ENCODE results near the gene NFATC3. TPM values are rescaled to one million over a fixed set of nuclear protein-coding genes. Genes with fewer than 3 reads are reported as not detected.

NFATC3 gene
- total RNA-seq, 1 experiment from 2014 or later = 53.9 TPM

DNA sequence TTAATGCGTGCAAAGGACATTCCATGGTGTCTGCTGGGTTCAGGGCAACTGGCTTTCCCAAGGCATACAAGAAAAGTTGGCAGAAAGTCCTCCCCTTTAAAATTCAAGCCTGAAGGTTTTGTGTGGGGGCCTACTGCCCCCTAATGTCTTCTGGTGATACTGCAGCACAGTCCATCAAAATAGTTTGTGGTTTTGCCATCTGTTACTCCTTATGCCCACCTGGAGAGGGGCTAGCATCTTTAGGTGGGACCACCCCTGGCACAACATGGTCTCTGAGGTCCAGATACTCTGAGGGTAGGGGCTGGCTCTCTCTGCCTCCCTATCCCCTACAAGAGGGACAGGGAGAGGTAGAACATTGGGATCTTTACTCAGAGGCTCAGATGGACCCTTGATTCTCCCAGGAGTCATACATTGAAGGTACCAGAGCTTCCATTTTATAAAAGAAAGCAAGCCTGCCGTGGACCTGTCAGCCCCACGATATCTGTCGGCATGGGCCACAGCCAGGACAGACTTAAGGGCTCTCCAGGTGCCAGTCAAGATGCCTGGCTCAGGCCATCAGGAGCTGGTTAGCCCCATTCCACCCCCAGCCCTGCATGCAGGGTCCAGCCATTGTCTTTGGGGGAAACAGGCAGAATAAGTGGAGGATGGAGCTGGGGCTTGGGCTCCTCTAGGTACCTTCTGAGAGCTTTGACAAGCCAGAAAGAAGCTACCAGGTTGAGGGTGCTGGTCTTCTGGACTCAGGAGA is 144.4 kb downstream of the NFATC3 start:
- no peak overlapping the region for H3K4me3 ChIP-seq
- H3K9me3 ChIP-seq (replicated peaks) = no peaks in the 10 kb centered on the region
- no peak overlapping the region for H3K27ac ChIP-seq
- no peaks in the 10 kb centered on the region; the same call in 1 of the 2 replicates for H3K36me3 ChIP-seq
- H3K4me1 ChIP-seq = peaks cover 34% of the 10 kb centered on the region
- DNase-seq = peak; percentile 47 to 78
- no peaks in the 10 kb centered on the region for H3K27me3 ChIP-seq

DNA sequence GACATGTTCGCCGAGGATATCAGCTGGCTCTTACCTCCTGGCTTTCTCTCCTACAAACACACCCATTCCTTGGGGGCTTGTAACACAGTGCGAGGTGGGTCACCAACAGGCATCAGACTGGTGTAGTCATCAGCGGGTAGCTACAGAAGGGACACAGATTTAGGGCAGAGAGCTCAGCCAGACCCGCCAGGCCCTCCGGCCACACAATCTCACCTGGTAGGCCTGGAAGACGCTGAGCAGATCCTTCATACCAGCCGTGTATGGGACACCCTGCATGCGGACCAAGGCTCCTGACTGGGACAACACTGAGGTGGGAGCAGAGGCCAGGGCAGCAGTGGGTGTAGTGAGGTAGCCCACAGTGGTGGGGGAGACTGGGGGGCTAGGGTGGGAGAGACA is 145.0 kb downstream of the NFATC3 start:
- Histone ChIP-seq H3K36me3 (no peaks in the 10 kb centered on the region; the same call in 1 of the 2 replicates), H3K9me3 (replicated peaks) (no peaks in the 10 kb centered on the region), H3K27me3 (no peaks in the 10 kb centered on the region), H3K4me1 (peaks cover 34% of the 10 kb centered on the region), H3K27ac (no peak overlapping the region), H3K4me3 (no peak overlapping the region)
- DNase-seq = no peak

DNA sequence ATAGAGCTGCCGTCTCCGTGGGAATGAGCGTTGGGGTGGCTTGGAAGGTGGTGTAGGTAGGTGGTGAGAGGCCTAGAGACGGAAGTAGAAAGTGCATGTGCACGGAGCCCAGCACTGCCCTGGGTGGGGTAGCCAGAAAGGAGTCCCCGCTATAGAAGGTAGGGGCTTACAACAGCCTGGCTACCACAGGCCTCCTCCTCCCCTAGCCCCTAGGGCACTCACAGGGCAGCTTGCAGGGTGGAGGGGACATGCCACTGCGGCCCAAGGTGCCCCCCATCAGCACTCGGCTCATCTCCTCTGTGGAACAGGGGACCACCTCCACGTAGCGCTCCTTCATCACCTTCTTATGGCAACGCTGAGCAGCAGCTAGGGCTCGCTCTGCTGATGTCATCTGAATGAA is 145.8 kb downstream of the NFATC3 start:
- no peak for DNase-seq
- Histone ChIP-seq H3K27me3 (no peaks in the 10 kb centered on the region), H3K36me3 (no peaks in the 10 kb centered on the region; the same call in 1 of the 2 replicates), H3K9me3 (replicated peaks) (no peaks in the 10 kb centered on the region), H3K4me1 (peaks cover 34% of the 10 kb centered on the region), H3K4me3 (no peak overlapping the region), H3K27ac (no peak overlapping the region)

DNA sequence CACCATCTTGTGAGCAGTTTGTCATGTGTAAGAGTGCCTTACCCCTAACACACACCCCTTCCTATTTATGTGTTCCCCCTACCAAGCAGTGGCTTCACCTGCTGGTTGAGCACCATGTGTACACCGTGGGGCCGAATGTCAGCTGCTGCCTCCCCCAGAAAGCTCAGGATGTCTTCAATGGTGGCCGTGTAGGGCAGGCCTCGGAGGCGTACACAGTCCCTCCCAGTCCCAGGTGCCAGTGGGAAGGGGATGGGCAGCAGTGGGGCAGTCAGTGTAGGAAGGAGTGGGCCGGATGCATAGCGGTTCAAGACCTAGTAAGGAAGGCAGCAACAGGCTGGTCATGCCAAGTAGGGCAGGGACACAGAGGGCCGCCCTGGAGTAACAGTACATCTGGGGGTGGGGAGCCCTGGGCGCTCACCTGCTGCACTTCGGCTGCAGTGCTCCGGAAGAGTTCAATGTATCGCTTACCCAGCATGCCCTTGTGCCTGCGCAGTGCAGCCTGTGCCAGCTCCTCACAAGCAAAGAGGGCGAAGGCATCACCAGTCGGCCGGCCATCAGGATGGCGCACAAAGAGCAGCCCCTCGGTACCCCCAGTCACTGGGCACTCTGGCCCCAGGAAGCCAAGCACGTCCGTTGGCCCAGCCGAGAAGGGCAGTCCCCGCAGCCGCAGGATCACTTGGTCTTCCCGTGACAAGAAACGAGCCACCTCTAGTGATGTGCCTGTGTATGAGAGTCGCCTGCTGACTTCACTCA is 146.4 kb downstream of the NFATC3 start:
- Histone ChIP-seq H3K36me3 (no peaks in the 10 kb centered on the region; the same call in 1 of the 2 replicates), H3K4me1 (peaks cover 28% of the 10 kb centered on the region), H3K4me3 (no peak overlapping the region), H3K27ac (no peak overlapping the region), H3K27me3 (no peaks in the 10 kb centered on the region), H3K9me3 (replicated peaks) (no peaks in the 10 kb centered on the region)
- DNase-seq = no peak

DNA sequence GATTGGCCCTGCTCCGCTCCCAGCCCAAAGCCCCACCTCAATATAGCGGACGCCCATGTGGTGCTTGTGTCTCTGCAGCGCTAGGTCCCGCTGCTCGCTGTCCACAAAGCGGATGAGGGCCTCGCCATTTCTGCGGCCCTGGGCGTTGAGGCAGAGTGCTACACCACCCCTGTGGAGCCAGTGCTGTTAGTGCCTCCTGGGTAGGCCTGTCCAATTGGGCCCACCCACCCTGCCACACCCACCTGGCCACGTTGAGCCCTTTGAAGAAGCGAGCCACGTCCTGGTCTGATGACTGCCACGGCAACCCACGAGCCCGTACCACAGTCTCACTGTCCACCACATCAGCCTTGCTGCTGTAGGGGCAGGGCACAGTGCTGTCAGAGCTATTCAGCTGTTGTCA is 147.2 kb downstream of the NFATC3 start:
- no peaks in the 10 kb centered on the region for H3K27me3 ChIP-seq
- no peak overlapping the region for H3K27ac ChIP-seq
- peaks cover 23% of the 10 kb centered on the region for H3K4me1 ChIP-seq
- no peak for DNase-seq
- no peak overlapping the region for H3K4me3 ChIP-seq
- H3K36me3 ChIP-seq = no peaks in the 10 kb centered on the region; the same call in 1 of the 2 replicates
- no peaks in the 10 kb centered on the region for H3K9me3 ChIP-seq (replicated peaks)

DNA sequence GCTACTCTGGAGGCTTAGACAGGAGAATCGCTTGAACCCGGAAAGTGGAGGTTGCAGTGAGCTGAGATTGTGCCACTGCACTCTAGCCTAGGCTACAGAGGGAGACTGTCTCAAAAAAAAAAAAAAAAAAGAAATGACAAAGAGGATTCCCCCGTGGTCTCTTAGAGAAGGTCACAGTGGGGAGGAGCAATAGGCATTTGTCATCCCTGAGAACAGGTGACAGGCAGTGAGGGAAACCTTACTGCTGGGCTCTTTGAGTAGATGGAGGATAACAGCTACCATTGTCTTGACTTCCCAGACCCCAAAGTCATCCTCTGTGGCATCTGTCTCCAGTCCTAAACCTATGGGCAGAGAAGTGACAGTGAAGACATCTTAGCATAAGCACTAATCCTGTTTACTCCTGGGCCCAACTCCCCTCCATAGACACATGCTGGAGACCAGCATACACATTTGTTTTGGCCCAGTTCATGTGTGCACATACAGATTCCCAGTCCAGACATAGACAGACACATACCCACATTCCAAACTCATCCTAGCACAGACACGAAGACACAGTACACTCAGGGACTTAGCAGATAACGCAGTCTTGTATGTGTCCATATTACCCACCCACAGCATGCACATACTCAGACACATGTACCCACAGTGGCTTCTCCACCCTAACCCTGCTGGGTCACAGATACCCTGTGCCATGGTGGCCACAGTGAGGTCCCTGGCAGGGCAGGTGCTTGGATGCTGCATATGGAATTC is 148.1 kb downstream of the NFATC3 start:
- H3K36me3 ChIP-seq = no peaks in the 10 kb centered on the region; the same call in 1 of the 2 replicates
- no peaks in the 10 kb centered on the region for H3K9me3 ChIP-seq (replicated peaks)
- DNase-seq = no peak

DNA sequence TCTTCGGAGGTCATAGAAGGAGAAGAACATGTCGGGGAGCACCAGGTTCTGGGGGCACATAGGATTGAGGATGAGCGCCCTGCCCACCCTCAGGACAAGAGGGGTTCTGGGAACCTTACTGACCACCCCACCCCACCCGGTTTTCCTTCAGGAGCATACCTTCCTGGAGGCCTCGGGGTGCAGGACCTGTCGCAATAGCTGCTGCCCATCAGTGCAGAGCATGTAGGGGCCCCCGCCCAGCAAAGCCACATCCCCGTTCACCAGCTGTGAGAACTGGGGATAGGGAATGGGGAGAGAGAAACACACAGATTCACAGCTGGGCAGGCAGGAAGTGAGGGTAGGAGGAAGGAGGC is 148.6 kb downstream of the NFATC3 start:
- H3K27ac ChIP-seq = no peak overlapping the region
- H3K36me3 ChIP-seq = no peaks in the 10 kb centered on the region; the same call in 1 of the 2 replicates
- H3K9me3 ChIP-seq (replicated peaks) = no peaks in the 10 kb centered on the region
- no peaks in the 10 kb centered on the region for H3K27me3 ChIP-seq
- DNase-seq = no peak
- no peak overlapping the region for H3K4me3 ChIP-seq
- H3K4me1 ChIP-seq = peaks cover 8% of the 10 kb centered on the region

More for the DNA sequence above, 148.1 kb downstream of the NFATC3 start:
- Histone ChIP-seq H3K27ac (no peak overlapping the region), H3K27me3 (no peaks in the 10 kb centered on the region), H3K4me1 (peaks cover 14% of the 10 kb centered on the region), H3K4me3 (no peak overlapping the region)

DNA sequence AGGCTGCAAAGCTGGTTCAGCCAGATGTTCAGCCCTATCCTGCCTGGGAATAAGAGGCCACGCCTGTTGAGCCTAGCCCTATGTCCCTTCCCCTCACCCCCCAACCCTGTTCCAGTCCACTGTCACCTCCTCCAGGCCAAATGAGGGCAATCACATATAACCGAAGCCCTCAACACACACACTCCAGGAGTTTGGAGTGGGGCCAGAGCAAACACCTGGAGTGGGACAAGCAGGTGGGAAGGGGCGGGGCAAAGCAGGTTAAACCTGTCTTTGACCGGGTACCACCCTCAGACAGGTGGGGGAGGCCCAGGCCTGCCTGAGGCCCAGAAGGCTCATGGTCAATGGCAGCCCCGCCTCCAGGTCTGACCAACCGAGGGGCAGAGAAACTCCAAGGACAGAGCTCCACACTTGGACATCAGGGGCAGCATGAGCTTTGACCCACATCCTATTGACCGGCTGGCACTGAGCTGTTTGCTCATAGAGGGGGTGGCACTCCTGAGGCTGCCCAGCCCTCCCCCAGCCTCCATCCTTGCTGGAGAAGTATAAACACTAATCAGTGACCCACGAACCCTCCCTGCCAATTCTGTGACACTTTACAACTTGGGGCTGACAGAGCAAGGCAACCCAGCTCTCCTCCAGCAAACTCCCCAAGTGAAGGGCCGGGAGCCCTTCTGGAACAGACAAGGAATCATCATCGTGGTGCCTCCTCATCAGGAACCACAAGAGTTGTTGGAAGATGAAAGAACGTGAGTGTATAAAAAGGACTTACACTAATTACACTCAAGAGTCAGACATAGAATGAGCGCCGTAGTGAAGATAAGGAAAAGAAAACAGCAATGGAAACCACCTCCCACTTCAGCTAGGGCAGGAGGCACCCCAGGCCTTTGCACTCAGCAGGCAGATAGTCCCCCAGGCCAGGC is 149.3 kb downstream of the NFATC3 start:
- Histone ChIP-seq H3K4me1 (peaks cover 2% of the 10 kb centered on the region), H3K4me3 (no peak overlapping the region)

DNA sequence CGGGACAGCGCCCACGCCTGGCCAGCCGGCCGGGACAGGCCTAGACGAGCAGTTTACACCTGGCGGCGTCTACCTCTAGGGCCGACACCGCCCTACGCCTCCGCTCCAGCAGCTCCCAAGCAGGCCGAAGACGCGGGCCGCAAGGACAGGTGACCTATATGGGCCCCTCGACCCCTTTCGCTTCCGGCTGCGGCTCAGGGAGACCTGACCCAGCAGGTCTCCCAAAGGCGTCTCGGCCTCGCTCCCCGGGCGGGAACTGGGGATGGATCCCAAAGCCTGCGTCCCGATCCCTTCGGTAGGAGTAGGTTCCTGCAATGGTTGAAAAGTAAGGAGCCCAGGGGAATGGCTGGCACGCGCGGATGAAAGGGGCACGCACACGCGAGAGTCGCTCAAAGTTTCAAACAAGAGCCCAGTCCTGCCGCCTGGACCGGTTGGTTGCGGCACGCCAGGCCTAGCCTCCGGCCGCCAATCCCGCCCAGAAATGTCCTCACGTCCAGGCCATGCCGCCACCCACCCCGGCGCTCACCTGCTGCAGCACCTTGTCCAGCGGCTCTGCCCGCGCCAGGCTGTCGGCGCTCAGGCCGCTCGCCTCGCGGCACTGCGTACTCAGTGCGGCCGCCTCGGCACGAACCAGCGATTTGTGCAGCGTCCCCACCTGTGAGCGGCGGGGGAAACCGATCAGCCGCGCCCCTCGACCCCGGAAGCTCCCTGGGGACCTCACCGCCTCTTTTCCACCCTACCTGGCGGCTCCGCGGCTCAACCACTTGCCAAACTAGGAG is 150.1 kb downstream of the NFATC3 start:
- H3K36me3 ChIP-seq = no peaks in the 10 kb centered on the region; the same call in 1 of the 2 replicates
- H3K4me3 ChIP-seq = no peak overlapping the region
- H3K27me3 ChIP-seq = no peaks in the 10 kb centered on the region
- H3K27ac ChIP-seq = no peak overlapping the region
- no peak for DNase-seq
- no peaks in the 10 kb centered on the region for H3K9me3 ChIP-seq (replicated peaks)
- no peaks in the 10 kb centered on the region for H3K4me1 ChIP-seq

More for the DNA sequence above, 149.3 kb downstream of the NFATC3 start:
- no peak overlapping the region for H3K27ac ChIP-seq
- H3K27me3 ChIP-seq = no peaks in the 10 kb centered on the region
- H3K9me3 ChIP-seq (replicated peaks) = no peaks in the 10 kb centered on the region
- H3K36me3 ChIP-seq = no peaks in the 10 kb centered on the region; the same call in 1 of the 2 replicates
- DNase-seq = no peak

DNA sequence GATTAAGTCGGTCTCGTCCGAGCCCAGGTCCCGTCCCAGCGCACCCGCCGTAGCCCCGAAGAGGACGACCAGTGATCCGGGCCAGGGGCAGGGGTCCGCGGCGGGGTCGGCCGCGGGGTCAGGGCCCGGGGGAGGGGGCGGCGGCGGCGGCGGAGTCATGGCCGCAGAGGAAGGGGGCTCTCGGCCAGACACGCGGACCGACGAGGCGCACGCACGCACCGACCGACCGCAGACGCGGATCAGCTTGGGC is 150.6 kb downstream of the NFATC3 start, which contains the start of gene ESRP2:
Gene ESRP2, minus strand, starts transcription at position 241 of the 250 bp plus-strand sequence. Its CDS starts 82 bp downstream, at position 159.
- no peaks in the 10 kb centered on the region; the same call in 1 of the 2 replicates for H3K36me3 ChIP-seq
- no peaks in the 10 kb centered on the region for H3K9me3 ChIP-seq (replicated peaks)
- H3K27me3 ChIP-seq = no peaks in the 10 kb centered on the region
- H3K27ac ChIP-seq = peak within 1 kb of the TSS; percentile 82
- DNase-seq = no peak
- no peaks in the 10 kb centered on the region for H3K4me1 ChIP-seq
- H3K4me3 ChIP-seq = peak within 1 kb of the TSS; percentile 63

DNA sequence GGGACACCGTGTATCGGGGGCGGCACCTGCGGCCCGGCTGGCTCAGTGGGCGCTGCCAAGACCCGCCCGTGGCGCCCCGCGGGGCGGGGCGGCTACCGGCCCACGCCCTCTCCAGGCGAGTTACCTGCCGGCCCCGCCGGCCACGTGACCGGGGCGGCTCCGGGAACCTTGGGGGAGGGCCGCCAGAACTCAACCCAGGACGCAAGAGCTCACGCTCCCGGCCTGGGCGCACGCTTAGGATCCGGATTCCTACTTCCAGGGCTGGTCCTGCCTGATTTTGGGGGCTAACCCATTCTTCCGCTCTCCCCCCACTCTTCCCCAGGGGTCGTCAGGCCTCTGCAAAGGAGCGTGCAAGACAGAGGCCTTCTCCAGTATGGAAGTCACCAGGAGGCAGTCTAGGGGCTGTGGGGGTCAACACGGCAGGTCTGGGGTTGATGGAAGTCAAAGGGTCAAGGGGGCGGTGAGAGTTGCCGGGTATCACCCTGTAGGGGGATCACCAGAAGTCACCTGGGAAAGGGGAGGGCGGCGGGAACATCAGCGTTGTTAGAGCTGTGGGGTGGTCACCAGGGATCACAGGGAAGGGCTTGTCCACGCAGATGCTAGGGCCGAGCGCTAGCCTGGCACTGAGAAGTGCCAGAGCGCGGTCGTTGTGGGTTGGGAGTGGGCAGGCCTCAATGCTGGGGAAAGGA is 151.1 kb downstream of the NFATC3 start:
- Histone ChIP-seq H3K27ac (no peak overlapping the region), H3K4me3 (no peak overlapping the region), H3K36me3 (no peaks in the 10 kb centered on the region; the same call in 1 of the 2 replicates), H3K27me3 (no peaks in the 10 kb centered on the region), H3K9me3 (replicated peaks) (no peaks in the 10 kb centered on the region), H3K4me1 (no peaks in the 10 kb centered on the region)
- DNase-seq = no peak

DNA sequence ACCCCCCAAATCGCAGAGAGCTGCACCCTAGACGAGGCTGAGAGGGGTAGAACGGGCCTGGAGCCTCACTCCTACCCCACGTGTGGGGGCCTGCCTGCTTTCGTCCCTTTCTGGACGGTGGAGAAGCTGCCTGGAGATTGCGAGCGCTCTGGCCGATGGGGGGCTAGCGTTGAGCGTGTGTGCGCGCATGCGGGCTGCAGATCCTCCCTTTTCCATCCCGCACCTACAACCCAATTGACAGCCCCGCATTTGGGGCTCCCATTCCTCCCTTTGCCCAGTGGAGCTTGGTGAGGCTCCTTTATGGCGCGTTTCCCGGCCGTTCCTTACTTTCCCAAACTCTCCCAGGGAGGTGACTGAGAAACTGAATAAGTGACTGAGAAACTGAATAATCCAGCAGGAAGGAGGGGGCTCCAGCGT is 151.7 kb downstream of the NFATC3 start:
- peak overlapping the region; percentile 63 for H3K4me3 ChIP-seq
- no peaks in the 10 kb centered on the region; the same call in 1 of the 2 replicates for H3K36me3 ChIP-seq
- no peaks in the 10 kb centered on the region for H3K4me1 ChIP-seq
- peak overlapping the region; percentile 82 for H3K27ac ChIP-seq
- no peak for DNase-seq
- no peaks in the 10 kb centered on the region for H3K27me3 ChIP-seq
- no peaks in the 10 kb centered on the region for H3K9me3 ChIP-seq (replicated peaks)
